ENCODE data around the gene NEGR1.

DNA sequence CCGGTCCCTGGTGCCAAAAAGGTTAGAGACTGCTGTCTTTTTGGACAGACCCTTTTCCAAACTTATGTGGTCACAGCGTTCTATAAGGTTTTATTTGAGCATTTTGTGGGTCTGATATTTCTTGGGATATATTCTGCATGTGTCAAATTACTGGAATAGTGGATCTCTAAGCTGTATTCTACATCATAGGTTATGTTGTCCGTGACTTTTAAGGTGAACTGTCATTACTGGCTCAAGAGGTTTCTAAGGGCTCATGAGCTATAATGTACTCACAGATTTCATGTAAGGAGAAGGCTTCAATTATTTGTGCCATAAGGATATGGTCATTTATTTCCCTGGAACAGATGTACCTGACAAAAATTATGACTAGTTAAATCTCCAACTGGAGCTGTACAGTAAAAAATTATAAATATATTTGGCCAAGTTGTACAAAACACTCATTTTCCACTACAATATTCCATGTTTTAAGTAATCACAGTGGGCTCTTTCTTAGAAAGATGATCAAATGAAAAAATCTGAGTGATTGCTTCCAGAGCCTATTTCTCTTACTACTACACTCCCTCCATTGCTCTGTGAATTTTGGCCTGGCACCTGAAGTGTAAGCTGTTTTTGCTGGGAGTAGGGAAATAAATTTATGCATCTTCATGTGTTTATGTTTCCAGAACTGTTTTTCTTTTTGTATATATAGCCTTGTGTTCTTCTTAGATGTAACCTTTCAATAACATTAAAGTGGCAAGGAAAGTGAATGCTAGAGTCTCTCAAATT is 663.4 kb downstream of the NEGR1 start:
- TF ChIP-seq, protein P1, sequence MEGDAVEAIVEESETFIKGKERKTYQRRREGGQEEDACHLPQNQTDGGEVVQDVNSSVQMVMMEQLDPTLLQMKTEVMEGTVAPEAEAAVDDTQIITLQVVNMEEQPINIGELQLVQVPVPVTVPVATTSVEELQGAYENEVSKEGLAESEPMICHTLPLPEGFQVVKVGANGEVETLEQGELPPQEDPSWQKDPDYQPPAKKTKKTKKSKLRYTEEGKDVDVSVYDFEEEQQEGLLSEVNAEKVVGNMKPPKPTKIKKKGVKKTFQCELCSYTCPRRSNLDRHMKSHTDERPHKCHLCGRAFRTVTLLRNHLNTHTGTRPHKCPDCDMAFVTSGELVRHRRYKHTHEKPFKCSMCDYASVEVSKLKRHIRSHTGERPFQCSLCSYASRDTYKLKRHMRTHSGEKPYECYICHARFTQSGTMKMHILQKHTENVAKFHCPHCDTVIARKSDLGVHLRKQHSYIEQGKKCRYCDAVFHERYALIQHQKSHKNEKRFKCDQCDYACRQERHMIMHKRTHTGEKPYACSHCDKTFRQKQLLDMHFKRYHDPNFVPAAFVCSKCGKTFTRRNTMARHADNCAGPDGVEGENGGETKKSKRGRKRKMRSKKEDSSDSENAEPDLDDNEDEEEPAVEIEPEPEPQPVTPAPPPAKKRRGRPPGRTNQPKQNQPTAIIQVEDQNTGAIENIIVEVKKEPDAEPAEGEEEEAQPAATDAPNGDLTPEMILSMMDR (IDR thresholded peaks at IDR 0.05): no peak
- TF ChIP-seq POLR2A (IDR thresholded peaks at IDR 0.05): no peak
